Neural progenitor cell (in vitro differentiated cells): Measurements from ENCODE around the gene ORMDL3. TPM values are rescaled to one million over a fixed set of nuclear protein-coding genes. Genes with fewer than 3 reads are reported as not detected.

ENCODE experiments used
- DNase-seq: peaks from one replicate; pipeline ENCODE4 v3.0.0-alpha.2; 2016; ENCODE audit warnings: low spot score
- H2AFZ ChIP-seq: fragments of 200-600 bp; sonication (generic); replicated peaks from 2 replicates; pipeline ENCODE4 v1.6.1; 2016; ENCODE audit warnings: antibody characterized with exemption
- H3F3A ChIP-seq: fragments of 200-600 bp; sonication (generic); 2 replicates; pipeline ENCODE4 v1.6.1; 2016; ENCODE audit warnings: antibody characterized with exemption, low read depth
- H3K27ac ChIP-seq: fragments of 200-600 bp; sonication (generic); 2 replicates; pipeline ENCODE4 v1.5.1; 2016; ENCODE audit warnings: mild to moderate bottlenecking
- H3K27me3 ChIP-seq: fragments of 200-600 bp; sonication (generic); 2 replicates; pipeline ENCODE4 v1.6.1; 2016; ENCODE audit warnings: mild to moderate bottlenecking, moderate library complexity
- H3K36me3 ChIP-seq: fragments of 200-600 bp; sonication (generic); 2 replicates; pipeline ENCODE4 v1.5.1; 2016
- H3K4me1 ChIP-seq: fragments of 200-600 bp; sonication (generic); 2 replicates; pipeline ENCODE4 v1.6.1; 2016; ENCODE audit warnings: mixed run types
- H3K4me2 ChIP-seq: fragments of 200-600 bp; sonication (generic); 2 replicates; pipeline ENCODE4 v1.6.1; 2016
- H3K4me3 ChIP-seq: fragments of 200-600 bp; sonication (generic); 2 replicates; pipeline ENCODE4 v1.5.1; 2016
- H3K79me2 ChIP-seq: fragments of 200-600 bp; sonication (generic); 2 replicates; pipeline ENCODE4 v1.6.1; 2016; ENCODE audit warnings: low read depth
- H3K9ac ChIP-seq: fragments of 200-600 bp; sonication (generic); 2 replicates; pipeline ENCODE4 v1.6.1; 2016
- H3K9me3 ChIP-seq: fragments of 200-600 bp; sonication (generic); 2 replicates; pipeline ENCODE4 v1.5.1; 2016; ENCODE audit warnings: low read depth
- H4K20me1 ChIP-seq: fragments of 200-600 bp; sonication (generic); 2 replicates; pipeline ENCODE4 v1.6.1; 2016; ENCODE audit warnings: low read depth
- H3K27ac Mint-ChIP-seq: 3 replicates; pipeline ENCODE4 v1.8.0; 2021; ENCODE audit warnings: mixed read lengths
- H3K27me3 Mint-ChIP-seq: 2 replicates; pipeline ENCODE4 v1.8.0; 2022; ENCODE audit warnings: low read depth, mild to moderate bottlenecking, inconsistent platforms, moderate library complexity, mixed read lengths; ENCODE audit not compliant: insufficient read depth
- H3K36me3 Mint-ChIP-seq: 3 replicates; pipeline ENCODE4 v1.8.0; 2021; ENCODE audit warnings: mixed read lengths
- H3K4me1 Mint-ChIP-seq: 3 replicates; pipeline ENCODE4 v1.8.0; 2021; ENCODE audit warnings: mixed read lengths
- H3K4me3 Mint-ChIP-seq: 3 replicates; pipeline ENCODE4 v1.8.0; 2021; ENCODE audit warnings: mild to moderate bottlenecking, moderate library complexity, mixed read lengths
- H3K9me3 Mint-ChIP-seq: 3 replicates; pipeline ENCODE4 v1.8.0; 2020; ENCODE audit warnings: mixed read lengths
- CTCF ChIP-seq: fragments of 200-600 bp; sonication (generic); IDR thresholded peaks from 2 replicates; pipeline ENCODE4 v1.5.1; 2017; ENCODE audit warnings: antibody characterized with exemption, mild to moderate bottlenecking
- EZH2 ChIP-seq: fragments of 200-600 bp; sonication (generic); IDR thresholded peaks from 2 replicates; pipeline ENCODE4 v1.6.1; 2017; ENCODE audit warnings: antibody characterized with exemption, mild to moderate bottlenecking, moderate library complexity
- EZH2phosphoT487 ChIP-seq: fragments of 200-600 bp; sonication (generic); IDR thresholded peaks from 2 replicates; pipeline ENCODE4 v1.6.1; 2017; ENCODE audit warnings: antibody characterized with exemption
- total RNA-seq: library from RNA; depleted of rRNA; stranded (reverse); fragments of >200 nt; gene quantifications from 2 replicates; pipeline ENCODE4 v1.2.3, GENCODE V29; 2015; ENCODE audit warnings: low replicate concordance

ORMDL3 gene, protein sequence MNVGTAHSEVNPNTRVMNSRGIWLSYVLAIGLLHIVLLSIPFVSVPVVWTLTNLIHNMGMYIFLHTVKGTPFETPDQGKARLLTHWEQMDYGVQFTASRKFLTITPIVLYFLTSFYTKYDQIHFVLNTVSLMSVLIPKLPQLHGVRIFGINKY
- total RNA-seq, result 29.3 and 47.1 TPM in 2 replicates

DNA sequence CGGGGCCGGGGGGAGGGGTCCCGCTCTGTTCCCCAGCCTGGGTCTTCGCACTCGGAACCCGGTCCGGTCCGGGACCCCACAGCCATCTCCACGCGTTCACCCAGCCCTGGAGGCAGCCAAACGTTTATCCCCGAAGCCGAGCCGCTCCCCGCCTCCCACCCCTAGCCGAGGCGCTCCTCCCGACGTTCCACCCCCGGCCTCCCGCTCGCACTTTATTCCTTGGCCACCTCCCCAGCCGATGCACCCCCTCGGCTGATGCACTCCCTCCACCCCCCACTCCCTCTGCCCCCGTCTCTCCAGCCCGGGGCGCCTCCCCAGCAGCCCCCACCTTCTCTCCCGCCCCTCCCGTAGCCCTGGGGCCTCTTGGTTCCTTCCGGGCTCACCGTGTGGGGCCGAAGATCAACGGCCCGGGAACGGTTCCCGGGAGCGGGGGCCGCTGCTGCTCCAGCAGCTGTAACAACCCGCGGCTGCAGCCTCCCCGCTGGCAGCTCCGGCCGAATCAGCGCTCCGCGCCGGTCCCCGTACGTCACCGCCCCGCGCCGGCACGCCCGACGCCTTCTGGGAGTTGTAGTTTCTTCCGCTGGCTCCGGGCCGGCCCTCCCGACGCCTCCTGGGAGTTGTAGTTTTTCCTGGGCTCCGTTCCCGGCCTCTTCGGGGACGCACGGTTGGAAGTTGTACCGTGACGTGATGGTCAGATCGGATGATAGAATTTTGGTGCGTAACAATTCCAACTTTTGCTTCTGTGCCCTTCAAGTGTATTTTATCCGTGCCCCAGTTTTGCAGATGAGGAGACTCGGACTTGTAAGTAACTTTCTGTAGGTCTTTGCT lies at the start of gene ORMDL3, which contains the start of gene LRRC3C:
TSS of gene ORMDL3 (minus strand) at position 501 of the 828 bp plus-strand sequence. CDS start 3,398 bp downstream, outside the sequence.
TSS of gene LRRC3C (plus strand) at position 632 of the 828 bp plus-strand sequence. CDS start 13,792 bp downstream, outside the sequence.
- peak within 1 kb of the TSS; percentile 14 for H3K27ac ChIP-seq
- Mint-ChIP-seq H3K4me1 (peaks cover 30% of the 10 kb centered on the region), H3K27me3 (peaks cover 5% of the 10 kb centered on the region), H3K36me3 (peaks cover 7% of the 10 kb centered on the region), H3K4me3 (peak within 1 kb of the TSS; percentile 94), H3K27ac (peak within 1 kb of the TSS; percentile 86), H3K9me3 (no peaks in the 10 kb centered on the region)
- no peaks in the 10 kb centered on the region for H3K27me3 ChIP-seq
- DNase-seq, result peak; percentile 98
- peaks cover 30% of the 10 kb centered on the region for H3K4me1 ChIP-seq
- peaks cover 8% of the 10 kb centered on the region for H3F3A ChIP-seq
- peak within 1 kb of the TSS; percentile 70 for H3K9ac ChIP-seq
- H4K20me1 ChIP-seq, result peaks cover 29% of the 10 kb centered on the region
- no peaks in the 10 kb centered on the region for H3K9me3 ChIP-seq
- peak within 1 kb of the TSS; percentile 94 for H2AFZ ChIP-seq
- TF ChIP-seq EZH2phosphoT487, result no peak
- TF ChIP-seq CTCF, result no peak
- TF ChIP-seq EZH2, result no peak
- H3K79me2 ChIP-seq, result peaks cover 26% of the 10 kb centered on the region
- no peaks in the 10 kb centered on the region for H3K36me3 ChIP-seq
- H3K4me3 ChIP-seq, result peak within 1 kb of the TSS; percentile 93
- H3K4me2 ChIP-seq, result peak within 1 kb of the TSS; percentile 93

GRCh38 chr17:39975801-39976200 lies 48.4 kb upstream of the ORMDL3 start:
- H3K36me3 ChIP-seq, result no peaks in the 10 kb centered on the region
- no peak overlapping the region for H3K4me3 ChIP-seq
- Mint-ChIP-seq H3K27me3 (peaks cover 17% of the 10 kb centered on the region), H3K4me1 (peaks cover 10% of the 10 kb centered on the region), H3K36me3 (no peaks in the 10 kb centered on the region), H3K27ac (no peak overlapping the region), H3K4me3 (no peak overlapping the region), H3K9me3 (no peaks in the 10 kb centered on the region)
- no peak overlapping the region for H2AFZ ChIP-seq
- peaks cover under 1% of the 10 kb centered on the region for H3K79me2 ChIP-seq
- no peak for DNase-seq
- H3K9ac ChIP-seq, result no peak overlapping the region
- H3K27me3 ChIP-seq, result peaks cover 27% of the 10 kb centered on the region
- H4K20me1 ChIP-seq, result peaks cover under 1% of the 10 kb centered on the region
- no peak overlapping the region for H3K4me2 ChIP-seq
- H3K4me1 ChIP-seq, result peaks cover 3% of the 10 kb centered on the region
- TF ChIP-seq EZH2, result no peak
- no peaks in the 10 kb centered on the region for H3K9me3 ChIP-seq
- H3F3A ChIP-seq, result peaks cover 14% of the 10 kb centered on the region
- no peak overlapping the region for H3K27ac ChIP-seq

DNA sequence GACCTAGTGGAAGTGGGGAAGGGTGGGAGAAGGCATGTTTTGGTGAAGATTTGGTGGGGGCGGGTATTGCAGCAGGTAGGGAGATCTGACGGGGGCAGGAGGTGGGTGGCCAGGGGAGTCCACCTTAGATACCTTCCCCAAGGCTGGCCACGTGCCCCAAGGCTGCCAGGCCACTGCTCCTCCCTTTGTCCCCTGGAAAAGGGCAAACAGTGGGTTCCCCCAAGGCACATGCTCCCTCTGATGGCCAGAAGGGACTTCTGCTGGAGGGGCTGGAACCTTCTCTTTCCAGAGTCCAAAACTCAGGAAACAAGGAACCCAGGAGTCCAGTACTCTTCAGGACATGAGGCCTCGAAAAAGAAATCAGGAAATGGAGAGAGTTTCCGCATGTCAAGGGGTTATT lies 47.0 kb upstream of the ORMDL3 start:
- Histone ChIP-seq H3K27me3 (peaks cover 30% of the 10 kb centered on the region), H3K9me3 (no peaks in the 10 kb centered on the region), H3K4me3 (no peak overlapping the region), H3K79me2 (no peaks in the 10 kb centered on the region), H3F3A (peaks cover 6% of the 10 kb centered on the region), H3K4me2 (no peak overlapping the region), H4K20me1 (no peaks in the 10 kb centered on the region), H3K27ac (no peak overlapping the region), H2AFZ (no peak overlapping the region), H3K36me3 (no peaks in the 10 kb centered on the region), H3K4me1 (peaks cover under 1% of the 10 kb centered on the region), H3K9ac (no peak overlapping the region)
- Mint-ChIP-seq H3K4me1 (peaks cover 3% of the 10 kb centered on the region), H3K4me3 (no peak overlapping the region), H3K27ac (no peak overlapping the region), H3K9me3 (no peaks in the 10 kb centered on the region), H3K36me3 (no peaks in the 10 kb centered on the region), H3K27me3 (peaks cover 19% of the 10 kb centered on the region)
- DNase-seq, result no peak
- TF ChIP-seq EZH2 (no peak), EZH2phosphoT487 (no peak), CTCF (no peak)

- no peaks in the 10 kb centered on the region for H4K20me1 ChIP-seq
- no peak overlapping the region for H3K9ac ChIP-seq
- H3F3A ChIP-seq, result peaks cover 3% of the 10 kb centered on the region
- no peak overlapping the region for H3K4me3 Mint-ChIP-seq
- no peak overlapping the region for H3K27ac ChIP-seq
- H2AFZ ChIP-seq, result no peak overlapping the region
- no peaks in the 10 kb centered on the region for H3K79me2 ChIP-seq
- TF ChIP-seq EZH2 (no peak), CTCF (no peak), EZH2phosphoT487 (no peak)
- no peaks in the 10 kb centered on the region for H3K4me1 Mint-ChIP-seq
- no peaks in the 10 kb centered on the region for H3K9me3 Mint-ChIP-seq
- no peak overlapping the region for H3K4me2 ChIP-seq
- H3K36me3 ChIP-seq, result no peaks in the 10 kb centered on the region
- no peaks in the 10 kb centered on the region for H3K36me3 Mint-ChIP-seq
- no peaks in the 10 kb centered on the region for H3K4me1 ChIP-seq
- peaks cover 28% of the 10 kb centered on the region for H3K27me3 ChIP-seq
- peaks cover 19% of the 10 kb centered on the region for H3K27me3 Mint-ChIP-seq
- no peaks in the 10 kb centered on the region for H3K9me3 ChIP-seq
- H3K27ac Mint-ChIP-seq, result no peak overlapping the region
- no peak for DNase-seq
- H3K4me3 ChIP-seq, result no peak overlapping the region
These were observed 46.1 kb upstream of the ORMDL3 start for GRCh38 chr17:39973496-39973895.
